Right renal pelvis (tissue), 4 donors: ENCODE measurements around the gene PRKG1. TPM values are rescaled to one million over a fixed set of nuclear protein-coding genes. Genes with fewer than 3 reads are reported as not detected.
"Not testable (repeated sequence)": the region's sequence is repeated elsewhere in the genome, so short reads cannot be mapped to it uniquely, and the experiment has no call there.

Experiments used
- DNase-seq, 4 donors: peaks; one replicate each; pipeline ENCODE4 v3.0.0-alpha.2; 2013; ENCODE audit warnings: low read depth in 4 of 4, low spot score in 3 of 4, missing footprints in 1 of 4
- polyA plus RNA-seq, 4 donors: library from polyadenylated mRNA; unstranded; fragments of 120-200 nt; gene quantifications; one replicate each; pipeline ENCODE4 v1.2.1, GENCODE V29; 2013; ENCODE audit not compliant: insufficient read length in 4 of 4

The PRKG1 gene
- polyA plus RNA-seq, 4 donors: 13.3 to 16.0 (median 14.3) TPM

DNA sequence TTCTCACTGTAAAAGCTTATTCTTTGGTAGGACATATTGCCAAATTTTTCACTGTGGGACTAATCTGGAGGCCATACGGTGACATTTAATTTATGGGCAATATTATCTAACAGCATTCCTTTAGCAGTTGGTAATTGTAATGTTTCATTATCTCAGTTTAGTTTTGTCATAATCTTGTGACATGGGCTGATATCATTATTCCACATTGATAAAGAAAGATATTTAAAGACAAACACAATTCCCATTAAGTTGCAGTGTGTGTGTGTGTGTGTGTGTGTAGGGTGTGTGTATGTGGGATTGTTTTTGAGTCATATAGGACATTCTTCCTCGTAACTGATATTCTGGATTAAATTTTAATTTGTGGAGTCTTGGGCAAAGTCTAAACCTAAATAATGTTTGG, 238.5 kb downstream of the PRKG1 start:
- DNase-seq: no peak

DNA sequence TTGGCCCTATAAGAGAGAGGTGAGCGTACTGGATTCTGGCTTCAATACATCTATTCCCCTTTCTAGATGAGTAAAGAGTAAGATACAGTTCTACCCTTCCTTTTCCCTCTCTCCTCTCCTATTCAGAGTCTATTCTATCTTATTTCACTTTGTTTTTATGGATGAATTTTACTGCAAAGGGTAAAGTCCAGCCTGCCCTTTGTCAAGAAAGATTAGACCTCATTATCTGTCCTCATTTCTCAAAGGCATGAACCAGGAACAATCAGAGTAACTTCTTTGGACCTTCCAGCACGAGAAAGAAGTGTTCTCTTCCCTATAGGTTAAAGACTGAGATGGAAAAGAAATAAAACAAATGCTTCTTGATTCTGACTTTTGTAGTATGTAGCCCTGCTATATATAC, 239.0 kb downstream of the PRKG1 start:
- DNase-seq: no peak

DNA sequence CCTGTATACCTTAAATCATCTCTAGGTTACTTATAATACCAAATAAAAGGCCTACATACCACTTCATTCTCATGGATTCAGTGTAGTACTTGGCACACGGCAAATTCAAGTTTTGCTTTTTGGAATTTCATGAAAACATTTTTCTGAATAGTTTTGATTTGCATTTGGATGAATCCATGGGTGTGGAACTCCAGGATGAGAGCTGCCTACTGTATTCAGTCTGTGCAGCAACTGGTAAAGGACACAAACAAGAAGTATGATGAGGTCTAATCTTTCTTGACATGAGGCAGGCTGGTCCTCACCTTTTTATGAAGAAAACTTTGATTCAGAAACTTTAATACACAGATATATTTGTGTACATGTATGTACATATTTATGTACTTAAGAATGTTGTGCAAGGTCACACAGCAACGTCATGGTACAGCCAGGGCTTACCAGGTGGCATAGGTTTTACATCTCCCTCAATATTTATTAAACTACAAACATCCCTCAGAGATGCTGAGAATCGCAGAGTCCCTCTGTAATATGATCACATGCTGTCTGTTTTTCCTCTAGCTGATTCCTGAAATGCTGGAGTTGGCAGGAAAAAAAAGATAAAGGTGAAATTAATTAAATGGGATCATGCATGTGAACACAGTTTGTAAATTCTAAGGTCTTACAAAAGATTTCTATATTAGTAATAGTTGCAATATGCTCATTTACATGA, 239.6 kb downstream of the PRKG1 start:
- DNase-seq: no peak

DNA sequence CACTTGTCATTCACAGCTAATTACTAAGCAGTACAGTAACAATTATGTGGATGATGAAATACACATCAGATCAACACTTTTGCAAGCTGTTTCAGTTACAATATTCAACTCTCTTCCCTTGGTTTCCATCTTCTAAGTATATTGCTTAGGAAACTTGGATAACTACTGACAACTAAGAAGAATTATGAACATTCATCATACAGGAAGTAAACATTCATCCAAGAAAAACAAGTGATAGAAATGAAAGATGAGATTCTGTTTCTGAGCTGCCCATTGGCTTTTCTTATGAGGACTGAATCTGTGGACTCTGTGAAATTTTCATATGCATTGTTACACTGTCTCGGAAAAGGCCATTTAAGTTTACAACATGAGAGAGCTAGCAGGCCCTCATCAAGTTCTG, 240.2 kb downstream of the PRKG1 start:
- peak in 2 of 4 donors; percentile 13 to 18 for DNase-seq

DNA sequence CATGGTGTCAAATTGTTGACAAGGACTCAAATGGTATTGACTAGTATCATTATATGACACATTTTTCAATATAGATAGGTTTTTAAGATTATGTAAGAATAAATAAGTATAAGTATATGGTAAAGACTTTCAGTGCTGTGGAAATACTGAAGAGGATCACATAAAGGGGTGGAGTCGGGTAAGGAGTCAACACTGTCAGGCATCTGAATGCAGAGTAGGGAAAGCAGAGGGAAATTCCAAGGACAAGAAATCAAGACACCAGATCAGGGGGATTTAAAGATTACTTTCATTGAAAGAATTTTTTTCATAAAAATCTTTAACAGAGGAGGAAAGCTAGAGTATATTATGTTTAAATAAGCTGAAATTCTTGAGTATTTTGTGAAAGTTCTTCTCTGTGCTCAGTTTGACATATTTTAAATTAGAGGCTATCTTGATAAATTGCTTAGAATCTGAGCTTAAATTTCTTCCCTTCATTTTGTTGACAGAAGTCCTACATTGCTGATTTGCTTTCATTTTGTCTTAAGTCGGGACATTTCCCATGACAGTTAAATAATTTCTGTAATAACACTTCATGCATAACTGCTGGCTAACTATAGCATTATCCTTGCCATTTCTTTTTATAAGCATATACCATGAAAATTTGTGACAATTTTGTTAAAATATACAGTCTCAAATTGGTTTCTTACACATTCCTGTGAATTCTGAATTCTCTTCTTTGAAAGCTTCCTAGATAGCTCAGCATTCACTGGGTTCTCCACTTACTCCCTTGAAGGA, 244.3 kb downstream of the PRKG1 start:
- DNase-seq: no peak

DNA sequence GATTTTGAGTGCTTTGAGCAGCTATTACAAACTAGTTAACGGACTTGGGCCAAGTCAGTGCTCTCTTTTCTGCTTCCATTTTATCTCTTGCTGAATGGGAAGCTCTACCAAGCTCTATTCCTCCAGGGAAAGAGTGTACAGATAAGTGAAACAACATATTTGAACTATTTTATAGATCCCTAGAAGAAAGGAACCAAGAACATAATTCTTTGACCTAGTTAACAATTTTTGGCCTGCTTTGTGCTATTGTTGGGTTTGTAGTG, 244.8 kb downstream of the PRKG1 start:
- no peak for DNase-seq

DNA sequence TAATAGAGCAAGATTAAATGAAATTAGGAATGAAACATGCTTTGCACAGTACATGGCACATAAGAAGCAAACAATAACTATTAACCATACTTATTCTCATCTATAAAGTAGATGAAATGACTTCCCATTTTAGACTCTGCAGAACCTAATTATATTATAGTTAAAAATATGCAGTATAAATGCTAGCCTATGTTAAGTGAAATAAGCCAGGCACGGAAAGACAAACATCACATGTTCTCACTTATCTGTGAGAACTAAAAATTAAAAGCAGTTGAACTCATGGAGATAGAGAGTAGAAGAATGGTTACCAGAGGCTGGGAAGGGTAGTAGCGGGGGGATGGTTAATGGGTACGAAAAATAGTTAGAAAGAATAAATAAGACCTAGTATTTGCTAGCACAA, 247.0 kb downstream of the PRKG1 start:
- no peak for DNase-seq

DNA sequence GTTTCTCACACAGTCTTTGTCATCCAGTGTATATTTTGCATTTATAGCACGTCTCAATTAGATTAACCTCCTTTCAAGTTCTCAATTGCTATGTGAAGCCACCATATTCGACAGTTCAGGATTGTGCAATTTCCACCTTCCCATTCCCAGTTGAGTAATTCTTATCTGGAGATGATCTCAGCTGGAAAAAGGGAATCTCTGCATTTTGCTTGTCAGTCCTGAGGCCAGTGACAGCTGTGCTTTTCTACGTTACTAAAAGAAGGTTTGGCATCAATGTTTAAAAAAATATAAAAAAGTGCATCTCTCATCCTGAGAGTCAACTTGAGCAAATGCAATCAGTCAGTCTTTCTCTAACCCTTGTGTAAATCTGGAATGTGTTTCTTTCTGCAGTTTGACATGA, 247.7 kb downstream of the PRKG1 start:
- DNase-seq: no peak

DNA sequence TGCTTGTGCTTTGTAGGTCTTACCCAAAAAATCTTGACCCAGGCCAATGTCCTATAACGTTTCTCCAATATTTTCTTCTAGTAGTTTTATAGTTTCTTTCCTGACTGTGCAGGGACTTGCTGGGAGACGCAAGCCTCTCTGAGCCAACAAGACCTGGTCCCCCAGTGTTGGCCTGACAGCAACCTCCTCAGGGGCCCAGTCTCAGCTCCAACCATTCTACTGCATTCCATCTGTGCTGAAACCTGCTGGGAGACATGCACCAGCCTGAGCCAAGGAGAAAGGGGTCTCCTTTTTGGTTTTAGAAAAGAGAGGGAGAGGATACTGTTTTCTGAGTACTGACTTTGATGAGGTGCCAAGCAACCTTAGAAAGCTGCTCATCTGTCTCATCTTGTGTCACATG, 251.4 kb downstream of the PRKG1 start:
- no peak for DNase-seq

DNA sequence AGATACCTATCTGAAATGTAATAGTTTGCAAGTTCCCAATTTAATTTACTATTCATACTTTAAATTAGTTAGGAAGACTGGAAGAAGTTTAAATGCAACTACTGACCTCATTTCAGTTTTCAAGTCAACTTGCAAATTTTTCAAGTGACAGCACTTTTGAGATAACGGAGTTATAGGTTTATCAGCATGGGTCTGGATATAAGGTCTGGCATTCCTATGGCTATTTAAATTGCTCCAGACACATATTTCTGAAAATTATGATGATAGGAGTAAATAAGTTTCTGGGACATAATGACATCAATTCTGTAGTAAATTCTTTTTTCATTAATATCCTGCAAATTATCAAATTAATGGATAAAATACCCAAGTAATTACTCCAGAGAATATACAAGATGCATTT, 251.9 kb downstream of the PRKG1 start:
- DNase-seq: no peak

DNA sequence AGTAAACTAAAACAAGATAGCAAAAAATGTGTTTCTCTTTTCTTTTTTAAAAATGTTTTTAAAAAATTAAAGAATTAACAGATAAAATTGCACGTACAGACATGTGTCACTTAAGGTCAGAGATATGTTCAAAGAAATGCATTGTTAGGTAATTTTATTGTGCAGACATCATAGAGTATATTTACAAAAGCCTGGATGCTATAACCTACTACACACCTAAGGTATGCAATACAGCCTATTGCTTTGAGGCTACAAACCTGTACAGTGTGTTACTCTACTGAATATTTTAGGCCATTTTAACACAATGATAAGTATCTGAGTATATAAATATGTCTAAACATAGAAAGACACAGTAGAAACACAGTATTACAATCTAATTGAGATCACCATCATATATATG, 253.1 kb downstream of the PRKG1 start:
- DNase-seq: no peak

DNA sequence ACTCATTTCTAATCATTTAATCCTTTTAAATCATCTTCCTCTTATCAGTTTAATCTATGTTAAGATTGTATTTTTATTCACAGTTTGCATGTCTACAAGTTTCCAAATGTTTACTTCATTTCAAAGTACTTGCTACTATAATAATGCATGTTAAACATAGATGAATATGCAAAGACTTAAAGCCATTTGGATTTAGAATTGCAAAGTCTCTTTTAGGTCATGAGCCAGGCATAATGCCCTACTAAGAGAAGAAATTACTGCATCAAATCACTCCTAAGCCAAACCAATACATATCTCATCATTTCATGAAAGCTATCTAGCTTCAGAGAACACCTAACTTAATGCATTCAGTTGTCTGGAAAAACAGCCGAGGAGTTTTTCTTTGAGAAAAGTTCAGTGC, 266.1 kb downstream of the PRKG1 start:
- DNase-seq: no peak

DNA sequence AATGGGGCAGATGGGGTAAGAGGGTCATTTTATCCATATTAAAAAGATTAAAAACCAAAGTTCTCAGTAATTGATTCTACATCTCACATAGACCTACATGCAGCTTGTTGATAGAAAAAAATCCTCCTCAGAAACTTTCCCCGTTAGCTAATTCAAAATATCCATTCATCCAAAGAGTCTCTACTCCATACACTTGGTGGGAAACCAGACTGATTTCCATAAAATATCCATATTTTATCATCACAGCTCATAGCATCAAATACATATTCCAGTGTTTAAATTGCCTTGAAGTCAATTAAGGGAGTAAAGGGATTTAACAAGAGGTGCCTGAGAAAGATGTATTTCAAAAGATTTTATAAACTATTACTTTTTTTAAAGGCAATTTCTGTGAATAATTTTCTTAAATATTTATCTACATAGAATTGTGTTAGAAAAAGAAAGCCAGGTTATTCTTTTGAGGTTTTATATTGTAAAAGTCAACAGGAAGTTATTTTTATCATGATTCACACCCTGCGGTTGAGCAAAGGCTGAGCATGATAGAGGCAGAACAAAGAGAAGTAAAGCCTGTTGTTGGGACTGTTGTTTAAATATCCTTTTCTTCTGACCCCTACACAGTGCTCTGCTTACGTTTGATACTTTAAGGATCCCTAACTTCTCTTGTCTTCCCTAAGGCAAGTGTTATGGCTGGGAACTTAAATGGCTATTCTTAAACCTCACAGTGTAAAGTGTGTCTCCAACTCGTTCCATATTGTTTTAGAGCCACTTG, 266.7 kb downstream of the PRKG1 start:
- DNase-seq: no peak

DNA sequence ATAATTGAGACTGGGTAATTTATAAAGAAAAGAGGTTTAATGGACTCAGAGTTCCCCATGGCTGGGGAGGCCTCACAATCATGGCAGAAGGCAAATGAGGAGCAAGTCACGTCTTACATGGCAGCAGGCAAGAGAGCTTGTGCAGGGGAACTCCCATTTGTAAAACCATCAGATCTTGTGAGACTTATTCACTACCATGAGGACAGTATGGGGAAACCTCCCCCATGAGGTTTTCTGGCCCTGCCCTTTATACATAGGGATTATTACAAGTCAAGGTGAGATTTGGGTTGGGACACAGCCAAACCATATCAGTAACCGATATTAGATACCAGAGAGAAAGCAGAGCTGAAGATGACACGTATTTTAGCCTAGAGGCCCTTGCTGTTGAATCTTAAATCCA, 267.5 kb downstream of the PRKG1 start:
- DNase-seq: not testable (repeated sequence)

DNA sequence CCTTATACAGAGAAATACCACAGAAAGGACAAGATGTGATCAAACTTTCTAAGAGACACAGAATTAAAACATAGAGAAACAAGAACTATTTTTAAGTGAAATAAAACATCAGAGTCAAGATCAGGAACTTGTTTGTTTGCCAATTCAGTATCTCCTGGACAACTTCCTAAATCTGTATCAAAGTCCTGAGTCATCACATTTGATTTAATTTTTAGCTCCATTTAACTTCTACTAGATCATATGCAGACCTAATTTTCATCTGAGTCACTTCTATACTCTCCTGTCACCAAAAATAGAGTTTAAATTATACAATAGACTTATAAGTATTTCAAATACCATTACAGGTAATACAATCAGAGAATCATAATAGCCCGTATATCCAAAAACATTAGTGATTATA, 268.1 kb downstream of the PRKG1 start:
- no peak for DNase-seq

DNA sequence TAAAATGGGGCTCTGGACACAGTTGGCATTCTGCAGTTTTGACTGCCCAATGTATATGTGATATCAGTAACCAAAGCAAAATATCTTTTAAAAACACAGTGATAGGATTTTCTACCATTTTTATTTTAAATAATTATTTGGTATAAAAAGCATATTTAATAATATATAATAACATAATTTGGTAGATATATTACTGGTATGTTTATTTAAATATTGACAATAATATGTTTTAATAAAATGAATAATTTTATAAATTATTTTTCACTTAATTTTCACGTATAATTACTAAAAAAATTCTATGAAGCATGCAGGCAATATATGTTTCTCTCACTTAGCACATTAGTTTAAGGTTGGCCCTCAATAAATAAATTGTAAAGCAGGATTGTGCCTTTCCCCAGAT, 269.1 kb downstream of the PRKG1 start:
- DNase-seq: no peak

DNA sequence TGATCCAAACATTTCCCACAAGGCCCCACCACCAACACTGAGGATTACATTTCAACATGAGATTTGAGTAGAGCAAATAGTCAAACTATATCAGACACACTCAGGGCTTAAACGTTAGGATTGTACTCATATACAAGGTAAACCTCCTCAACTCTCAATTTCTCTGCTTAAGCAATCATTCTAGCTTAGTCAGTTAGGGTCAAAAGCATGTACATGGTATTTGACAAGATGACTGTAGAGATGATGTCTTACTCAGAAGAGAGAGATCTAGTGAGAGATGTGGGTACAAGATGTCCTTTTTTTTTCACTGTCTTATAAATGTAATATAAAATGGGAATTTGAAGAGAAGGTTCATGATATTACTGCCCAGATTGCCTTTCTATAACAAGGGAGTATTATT, 270.1 kb downstream of the PRKG1 start:
- no peak for DNase-seq

DNA sequence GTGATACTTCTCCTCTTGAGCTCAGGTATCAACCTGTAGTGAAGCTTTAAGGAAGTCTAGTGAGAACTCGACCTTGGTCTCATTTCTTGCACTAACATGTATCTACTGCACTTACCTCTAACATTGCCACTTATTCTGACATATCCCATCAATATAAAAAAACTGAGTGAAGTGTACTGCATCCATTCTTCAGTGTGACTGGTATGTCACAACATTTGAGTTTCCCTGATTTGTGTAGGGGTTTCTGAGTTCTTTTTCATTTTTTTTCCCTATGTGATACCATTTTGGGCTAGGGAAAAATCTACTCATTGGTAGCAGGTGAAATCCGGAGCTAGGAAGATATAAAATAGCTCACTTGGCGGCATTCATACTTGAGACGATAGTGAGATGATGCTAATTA, 274.3 kb downstream of the PRKG1 start:
- DNase-seq: no peak

DNA sequence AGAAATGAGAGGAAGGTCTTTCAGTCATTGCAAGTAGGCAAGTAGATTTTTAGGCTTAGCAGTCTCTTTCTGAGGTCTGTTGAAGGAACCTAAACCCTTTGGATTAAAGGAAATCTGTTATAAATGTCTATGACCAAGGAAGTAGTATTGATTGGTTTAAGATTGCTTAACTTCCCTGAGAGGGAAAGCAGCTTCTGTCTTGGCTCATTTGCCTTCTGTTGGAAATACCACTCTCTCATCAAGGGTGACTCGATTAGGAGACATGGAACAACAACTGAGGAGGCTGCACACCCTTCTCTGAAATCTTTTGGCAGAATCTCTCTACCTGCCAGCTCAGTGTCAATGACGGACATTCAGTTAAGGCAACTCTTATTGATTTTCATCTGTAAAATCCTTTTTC, 282.9 kb downstream of the PRKG1 start:
- DNase-seq: no peak

DNA sequence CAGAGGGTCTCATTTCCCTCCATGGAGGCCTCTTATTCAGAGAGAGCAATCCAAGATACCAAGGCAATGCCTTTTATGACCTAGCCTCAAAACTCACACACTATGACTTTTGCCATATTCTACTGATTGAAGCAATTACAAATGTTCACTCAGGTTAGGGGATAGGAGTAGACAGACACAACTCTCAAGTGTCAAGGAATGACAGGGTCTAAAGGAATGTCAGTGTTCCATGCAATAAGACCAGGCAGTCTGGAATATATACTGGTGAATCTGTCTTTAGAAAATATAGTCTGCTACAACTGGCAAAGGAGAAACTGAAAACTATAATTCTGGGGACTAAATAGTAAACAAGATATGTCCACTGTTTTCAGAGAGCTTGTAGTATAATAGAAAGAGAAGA, 283.9 kb downstream of the PRKG1 start:
- no peak for DNase-seq

DNA sequence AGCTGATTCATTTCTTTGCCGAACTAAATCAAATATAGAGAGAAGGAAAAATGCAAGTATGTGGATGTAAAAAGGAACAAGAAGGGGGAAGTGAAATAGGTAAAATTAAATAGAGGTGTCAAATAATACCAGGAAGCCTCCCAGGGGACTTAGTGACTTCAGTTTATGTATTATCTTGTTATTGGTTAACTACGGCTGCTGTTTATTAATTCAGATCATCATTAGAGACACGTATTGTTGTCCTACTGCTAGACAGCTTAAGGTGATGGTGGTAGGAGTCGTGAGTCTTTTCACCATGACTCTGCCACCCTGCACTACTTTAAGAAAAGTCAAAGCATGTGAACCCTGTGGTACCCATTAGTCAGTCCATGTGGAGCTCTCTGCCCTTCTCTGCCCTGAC, 289.1 kb downstream of the PRKG1 start:
- no peak for DNase-seq

DNA sequence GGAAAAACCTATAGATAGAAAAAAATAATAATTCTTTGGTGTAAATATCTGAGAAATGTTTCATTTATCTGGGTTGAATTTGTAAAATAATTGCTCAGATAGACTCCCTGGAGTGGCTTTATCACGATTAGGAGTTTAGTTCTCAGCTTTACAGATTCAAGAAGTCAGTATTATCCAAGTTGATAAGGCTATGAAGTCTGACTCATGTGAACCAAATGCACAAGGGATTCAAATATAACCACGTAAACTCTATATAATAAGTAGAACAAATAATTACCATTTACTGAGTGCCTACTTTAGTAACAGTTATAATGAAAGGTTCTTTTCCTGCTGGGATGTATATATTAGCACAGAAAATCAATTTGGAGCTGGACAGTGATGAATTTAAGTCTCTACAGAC, 290.4 kb downstream of the PRKG1 start:
- DNase-seq: no peak
